Spleen (tissue), 11 donors: ENCODE data around the gene PDZK1IP1. TPM values are rescaled to one million over a fixed set of nuclear protein-coding genes. Genes with fewer than 3 reads are reported as not detected.

ENCODE experiments used
- DNase-seq: peaks from one replicate; pipeline ENCODE4 v3.0.0-alpha.2; 2020
- H3K27ac ChIP-seq, 8 donors: fragments of 200-600 bp; sonication (generic) in 7 of 8; 1 replicate in 4 of 8; 2 replicates in 4 of 8; pipeline versions ENCODE4 v1.5.0 to v1.8.0; 2016 to 2021; ENCODE audit warnings: inconsistent platforms in 4 of 8, mild to moderate bottlenecking in 4 of 8, moderate library complexity in 1 of 8
- H3K27me3 ChIP-seq, 7 donors: fragments of 200-600 bp; sonication (generic) in 6 of 7; replicated peaks in 1 of 7; 1 replicate in 4 of 7; 2 replicates in 3 of 7; pipeline versions ENCODE4 v1.5.0 to v1.8.0; 2016 to 2021; ENCODE audit warnings: inconsistent platforms in 3 of 7, mild to moderate bottlenecking in 1 of 7
- H3K36me3 ChIP-seq, 6 donors: fragments of 200-600 bp; sonication (generic) in 5 of 6; 1 replicate in 4 of 6; 2 replicates in 2 of 6; pipeline versions ENCODE4 v1.5.0 to v1.8.0; 2016 to 2021; ENCODE audit warnings: inconsistent platforms in 2 of 6
- H3K4me1 ChIP-seq, 6 donors: fragments of 200-600 bp; sonication (generic) in 5 of 6; 1 replicate in 3 of 6; 2 replicates in 3 of 6; pipeline versions ENCODE4 v1.5.0 to v1.8.0; 2016 to 2021; ENCODE audit warnings: inconsistent platforms in 3 of 6
- H3K4me3 ChIP-seq, 8 donors: fragments of 200-600 bp; sonication (generic) in 7 of 8; 1 replicate in 4 of 8; 2 replicates in 4 of 8; pipeline versions ENCODE4 v1.5.0 to v1.8.0; 2016 to 2021; ENCODE audit warnings: inconsistent platforms in 4 of 8, mild to moderate bottlenecking in 4 of 8, moderate library complexity in 2 of 8
- H3K9me3 ChIP-seq, 8 donors: fragments of 200-600 bp; sonication (generic) in 7 of 8; 1 replicate in 4 of 8; 2 replicates in 4 of 8; pipeline versions ENCODE4 v1.5.0 to v1.8.0; 2016 to 2021; ENCODE audit warnings: inconsistent platforms in 4 of 8
- CTCF ChIP-seq, 11 experiments: fragments of 200-600 bp in 7 of 11; fragments of 450-650 bp in 4 of 11; sonication (generic) in 4 of 11; IDR thresholded peaks in 8 of 11; conservative IDR thresholded peaks in 3 of 11; 1 replicate in 7 of 11; 2 replicates in 4 of 11; pipeline versions ENCODE4 v1.4.0 to v1.8.0; 2016 to 2021; ENCODE audit warnings: antibody characterized with exemption in 11 of 11, inconsistent platforms in 4 of 11, mild to moderate bottlenecking in 1 of 11
- POLR2A ChIP-seq, 3 donors: fragments of 450-650 bp; IDR thresholded peaks; one replicate each; pipeline ENCODE4 v1.5.1; 2017; ENCODE audit warnings: antibody characterized with exemption in 3 of 3, mild to moderate bottlenecking in 1 of 3
- POLR2AphosphoS5 ChIP-seq, 3 donors: sonication (generic); formaldehyde crosslinking; IDR thresholded peaks; one replicate each; pipeline ENCODE4 v1.5.1; 2017; ENCODE audit warnings: antibody characterized with exemption in 3 of 3
- WGBS, 5 donors: extraction: QIAGEN DNeasy Blood & Tissue Kit in 3 of 5; methylation state at CpG; one replicate each; pipeline versions ENCODE4 v1.1.5 to v1.1.7; 2013 to 2018; 5-methylcytosine and 5-hydroxymethylcytosine counted together
- intact Hi-C: fragments of 100-400 bp; cut with DNase I; formaldehyde crosslinking; loops from one replicate; pipeline ENCODE4 v1.15.0; 2023; ENCODE audit warnings: low total_unique reads
- polyA plus RNA-seq, 3 donors: library from polyadenylated mRNA; stranded (reverse); fragments of 200-250 nt; gene quantifications; one replicate each; pipeline ENCODE4 v1.2.1, GENCODE V29; 2013
- total RNA-seq, 7 donors: library from RNA; depleted of rRNA in 3 of 7; stranded (reverse); fragments of >200 nt in 3 of 7; fragmentation: NEBNext Ultra II Directional in 4 of 7; extraction: Animal tissue kit (Norgen Biotek cat#: 25700) in 4 of 7; gene quantifications; one replicate each; pipeline versions ENCODE4 v1.1.0 to v1.2.1, GENCODE V29; 2016 to 2021
- donor health status: healthy with polysubstance abuse.
- donor health status: DM: no; HTN: no; CAD: no; lungs with moderate emphysema.
- donor health status: DM: no; HTN: no; CAD: no.
- donor health status: Bipolar disorder and iron deficiency.
- donor health status: healthy.
- donor health status: DM: no; HTN: no; CAD: no.
- donor health status: DM: yes; HTN: yes; CAD: no.

The PDZK1IP1 gene
- total and polyA plus RNA-seq, 10 donors, result 0.22 to 11.0 (median 3.6) TPM

DNA sequence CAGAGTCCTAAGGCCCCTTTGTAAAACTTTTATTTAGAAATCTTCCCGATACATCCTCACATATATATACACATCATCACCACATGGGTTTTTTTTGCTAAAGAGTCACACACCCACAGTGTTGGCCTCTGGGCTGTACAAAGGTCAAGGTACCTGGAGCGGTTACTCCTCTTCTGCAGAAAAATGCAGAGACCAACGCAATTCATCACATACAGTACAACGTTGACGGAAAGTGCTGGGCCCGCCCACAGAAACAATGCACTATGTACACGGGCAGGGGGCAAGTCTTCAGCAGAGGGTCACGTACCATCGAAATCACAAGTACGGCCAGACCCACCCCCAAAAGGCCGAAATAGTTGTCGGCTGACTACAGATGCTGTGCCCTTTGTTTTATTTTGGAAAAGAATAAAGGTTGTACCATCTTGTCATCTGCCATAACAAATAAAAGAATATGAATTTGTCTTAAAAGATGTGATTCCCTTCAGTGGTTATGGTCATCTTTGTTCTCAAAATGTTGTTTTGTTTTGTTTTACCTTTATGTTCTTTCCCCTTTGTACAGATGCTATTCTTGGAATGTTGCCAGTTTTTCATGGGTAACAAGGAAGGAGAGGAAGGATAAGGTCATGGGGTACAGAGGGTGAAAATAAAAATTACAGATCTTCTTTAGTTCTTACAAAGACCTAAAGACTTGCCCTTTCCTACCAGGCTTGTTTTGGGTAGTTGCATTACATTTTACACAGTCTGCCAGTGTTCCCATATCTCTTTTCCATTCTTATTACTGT is 26.6 kb upstream of the PDZK1IP1 start:
- peak; percentile 15 for DNase-seq
- H3K4me1 ChIP-seq, result peaks cover 0 to 11% (median 9%) of the 10 kb centered on the region in 6 donors
- no peaks in the 10 kb centered on the region for H3K9me3 ChIP-seq
- TF ChIP-seq POLR2A (IDR thresholded peaks at IDR 0.05) (no peak), POLR2AphosphoS5 (IDR thresholded peaks at IDR 0.05) (no peak), CTCF (IDR thresholded peaks at IDR 0.05 in 8 of 11, conservative IDR thresholded peaks at IDR 0.05 in 3 of 11) (no peak)
- H3K4me3 ChIP-seq, result no peak overlapping the region
- H3K27ac ChIP-seq, result no peak overlapping the region
- WGBS, 5 donors, result 75 to 93% (median 88%) methylated on average over 12 of the region's 12 CpGs
- intact Hi-C loops, result no loop called here
- H3K27me3 ChIP-seq, result peaks cover 0 to 6% (median 0%) of the 10 kb centered on the region in 7 donors
- peaks cover 0 to 16% (median 0%) of the 10 kb centered on the region in 6 donors for H3K36me3 ChIP-seq

DNA sequence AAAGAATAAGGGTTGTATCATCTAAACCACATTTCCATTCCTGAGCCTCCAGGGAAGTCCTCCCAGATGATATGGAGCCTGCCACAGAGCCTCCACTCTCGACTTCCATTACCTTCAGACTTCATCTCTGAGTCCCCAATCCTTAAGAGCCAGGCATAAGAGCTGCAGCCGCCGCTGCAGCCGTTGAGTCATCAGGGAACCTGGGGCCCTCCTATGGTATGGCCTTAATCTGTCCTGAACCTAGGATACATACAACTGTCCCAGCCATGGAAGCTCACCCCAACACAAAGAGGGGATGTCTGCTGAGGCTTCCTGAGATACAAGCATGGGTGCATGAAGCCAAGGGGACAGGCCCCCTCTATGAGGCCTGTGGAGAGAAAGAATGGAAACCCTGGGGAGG is 25.9 kb upstream of the PDZK1IP1 start:
- Histone ChIP-seq H3K4me3 (no peak overlapping the region), H3K36me3 (peaks cover 0 to 16% (median 0%) of the 10 kb centered on the region in 6 donors), H3K27ac (no peak overlapping the region), H3K9me3 (no peaks in the 10 kb centered on the region), H3K27me3 (peaks cover 0 to 5% (median 0%) of the 10 kb centered on the region in 7 donors), H3K4me1 (peaks cover 0 to 14% (median 11%) of the 10 kb centered on the region in 6 donors)
- no peak for TF ChIP-seq CTCF (IDR thresholded peaks at IDR 0.05 in 8 of 11, conservative IDR thresholded peaks at IDR 0.05 in 3 of 11)
- TF ChIP-seq POLR2A (IDR thresholded peaks at IDR 0.05), result no peak
- TF ChIP-seq POLR2AphosphoS5 (IDR thresholded peaks at IDR 0.05), result no peak
- WGBS, 5 donors, result 79 to 94% (median 90%) methylated on average over 4 of the region's 4 CpGs
- peak; percentile 21 for DNase-seq
- intact Hi-C loops, result no loop called here

DNA sequence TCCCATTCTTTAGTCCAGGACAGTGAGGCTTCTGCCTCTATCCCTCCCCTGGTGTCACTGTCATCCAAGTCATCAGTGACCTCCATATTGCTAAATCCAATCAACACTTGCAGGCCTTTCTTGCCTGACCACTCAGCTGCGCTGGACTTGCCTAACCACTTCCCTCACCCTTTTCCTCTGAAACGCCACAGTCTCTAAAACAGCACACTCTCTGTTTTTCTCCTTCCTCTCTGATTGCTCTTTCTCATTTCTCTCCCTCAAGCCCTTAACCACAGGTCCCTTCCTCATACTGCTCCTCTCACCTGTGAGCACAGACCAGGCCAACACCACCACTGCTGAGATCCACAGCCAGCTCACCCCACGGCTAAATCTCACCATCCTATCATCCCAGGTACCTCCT is 24.7 kb upstream of the PDZK1IP1 start:
- H3K4me3 ChIP-seq, result no peak overlapping the region
- intact Hi-C loops, result no loop called here
- 39 to 56% (median 43%) methylated on average over 3 of the region's 3 CpGs for WGBS, 5 donors
- peaks cover 0 to 14% (median 11%) of the 10 kb centered on the region in 6 donors for H3K4me1 ChIP-seq
- H3K9me3 ChIP-seq, result no peaks in the 10 kb centered on the region
- H3K36me3 ChIP-seq, result peaks cover 0 to 10% (median 0%) of the 10 kb centered on the region in 6 donors
- H3K27ac ChIP-seq, result no peak overlapping the region
- peak; percentile 37 for DNase-seq
- TF ChIP-seq CTCF (IDR thresholded peaks at IDR 0.05 in 8 of 11, conservative IDR thresholded peaks at IDR 0.05 in 3 of 11) (no peak), POLR2A (IDR thresholded peaks at IDR 0.05) (no peak), POLR2AphosphoS5 (IDR thresholded peaks at IDR 0.05) (no peak)
- peaks cover 0 to 5% (median 0%) of the 10 kb centered on the region in 7 donors for H3K27me3 ChIP-seq

GRCh38 chr1:47213230-47213963 is 23.6 kb upstream of the PDZK1IP1 start:
- no peaks in the 10 kb centered on the region for H3K9me3 ChIP-seq
- peaks cover 0 to 14% (median 11%) of the 10 kb centered on the region in 6 donors for H3K4me1 ChIP-seq
- peak; percentile 50 for DNase-seq
- 67 to 88% (median 81%) methylated on average over 10 to 11 of the region's 11 CpGs for WGBS, 5 donors
- no peak overlapping the region for H3K4me3 ChIP-seq
- H3K27me3 ChIP-seq, result peaks cover 0 to 16% (median 0%) of the 10 kb centered on the region in 7 donors
- H3K27ac ChIP-seq, result peak overlapping the region in 3 of 8 donors; percentile 0 to 81 (median 67)
- H3K36me3 ChIP-seq, result no peaks in the 10 kb centered on the region
- intact Hi-C loops, result no loop called here
- TF ChIP-seq POLR2AphosphoS5 (IDR thresholded peaks at IDR 0.05), result no peak
- TF ChIP-seq POLR2A (IDR thresholded peaks at IDR 0.05), result no peak
- TF ChIP-seq CTCF (IDR thresholded peaks at IDR 0.05 in 8 of 11, conservative IDR thresholded peaks at IDR 0.05 in 3 of 11), result no peak
